B cell (primary cell): ENCODE data around the gene RAB11B. TPM values are rescaled to one million over a fixed set of nuclear protein-coding genes. Genes with fewer than 3 reads are reported as not detected.

ENCODE experiments used
- ATAC-seq: fragments of 200-7000 bp; cut with Tn5 transposase; one replicate; pipeline ENCODE4 v1.10.0; 2021; ENCODE audit warnings: low read depth, mild to moderate bottlenecking, moderate number of reproducible peaks, moderate library complexity
- CTCF ChIA-PET: fragments of 350-600 bp; sonication (Branson Sonifier 250); formaldehyde crosslinking; loops from one replicate; lab custom pipeline; 2021; ENCODE audit warnings: antibody characterized with exemption, inconsistent platforms; lab: Charles Lee
- POLR2A ChIA-PET: fragments of 350-600 bp; sonication (Branson Sonifier 250); formaldehyde crosslinking; loops from one replicate; lab custom pipeline; 2021; ENCODE audit warnings: antibody characterized with exemption; lab: Charles Lee
- DNase-seq: peaks from one replicate; pipeline ENCODE4 v3.0.0; 2013
- H2AFZ ChIP-seq: 2 replicates; pipeline ENCODE4 v1.6.1; 2012; ENCODE audit warnings: mild to moderate bottlenecking, low read depth, low read length; ENCODE audit not compliant: insufficient read depth, poor library complexity, severe bottlenecking
- H3K27ac ChIP-seq, 2 donors: 1 replicate in 1 of 2; 2 replicates in 1 of 2; pipeline ENCODE4 v1.5.1; 2012 to 2013; ENCODE audit warnings: low read length in 2 of 2, mild to moderate bottlenecking in 2 of 2, moderate library complexity in 1 of 2
- H3K27me3 ChIP-seq, 4 experiments: fragments of 200-600 bp in 1 of 4; sonication (generic) in 1 of 4; replicated peaks in 1 of 4; 1 replicate in 2 of 4; 2 replicates in 2 of 4; pipeline versions ENCODE4 v1.6.1 to v1.7.0; 2013 to 2016; ENCODE audit warnings: low read length in 3 of 4, mild to moderate bottlenecking in 2 of 4, mixed read lengths in 1 of 4, moderate library complexity in 1 of 4; ENCODE audit not compliant: insufficient read depth in 4 of 4, control insufficient read depth in 3 of 4; ENCODE audit errors: control extremely low read depth in 1 of 4
- H3K36me3 ChIP-seq, 2 experiments: replicated peaks in 1 of 2; 1 replicate in 1 of 2; 2 replicates in 1 of 2; pipeline versions ENCODE4 v1.6.1 to v1.7.1; 2013; ENCODE audit warnings: low read length in 1 of 2; ENCODE audit not compliant: insufficient read depth in 2 of 2, control insufficient read depth in 1 of 2; ENCODE audit errors: control extremely low read depth in 1 of 2, extremely low read depth in 1 of 2
- H3K4me1 ChIP-seq, 2 donors: fragments of 200-600 bp in 1 of 2; sonication (generic) in 1 of 2; 1 replicate in 1 of 2; 2 replicates in 1 of 2; pipeline versions ENCODE4 v1.5.1 to v1.6.1; 2013 to 2017; ENCODE audit warnings: low read length in 2 of 2; ENCODE audit not compliant: control insufficient read depth in 2 of 2, insufficient read depth in 2 of 2
- H3K4me2 ChIP-seq: replicated peaks from 2 replicates; pipeline ENCODE3; 2012; ENCODE audit warnings: mild to moderate bottlenecking, low read depth, low read length; ENCODE audit not compliant: poor library complexity, severe bottlenecking
- H3K4me3 ChIP-seq, 5 experiments: fragments of 200-600 bp in 1 of 5; sonication (generic) in 1 of 5; 1 replicate in 3 of 5; 2 replicates in 2 of 5; pipeline versions ENCODE4 v1.5.1 to v1.7.0; 2011 to 2016; ENCODE audit warnings: low read length in 4 of 5, mild to moderate bottlenecking in 4 of 5, low read depth in 2 of 5, control low read depth in 1 of 5, moderate library complexity in 1 of 5; ENCODE audit not compliant: insufficient read depth in 1 of 5; ENCODE audit errors: control extremely low read depth in 1 of 5, extremely low read depth in 1 of 5
- H3K79me2 ChIP-seq: fragments of 200-600 bp; sonication (generic); one replicate; pipeline ENCODE4 v1.6.0; 2016; ENCODE audit warnings: low read length; ENCODE audit not compliant: control insufficient read depth, insufficient read depth
- H3K9ac ChIP-seq: fragments of 200-600 bp; sonication (generic); 2 replicates; pipeline ENCODE4 v1.6.1; 2017; ENCODE audit warnings: mild to moderate bottlenecking, low read length, moderate library complexity
- H3K9me3 ChIP-seq, 3 donors: one replicate each; pipeline versions ENCODE4 v1.6.1 to v1.7.1; 2013; ENCODE audit warnings: low read length in 2 of 3; ENCODE audit not compliant: control insufficient read depth in 2 of 3, insufficient read depth in 1 of 3; ENCODE audit errors: control extremely low read depth in 1 of 3
- H4K20me1 ChIP-seq: 2 replicates; pipeline ENCODE4 v1.6.0; 2012; ENCODE audit warnings: mild to moderate bottlenecking, low read length; ENCODE audit not compliant: insufficient read depth, control insufficient read depth, poor library complexity, severe bottlenecking
- H3K27ac Mint-ChIP-seq: one replicate; pipeline ENCODE4 v1.8.0; 2021; ENCODE audit warnings: mixed read lengths
- H3K27me3 Mint-ChIP-seq: one replicate; pipeline ENCODE4 v1.8.0; 2021; ENCODE audit warnings: mixed read lengths
- H3K4me1 Mint-ChIP-seq: one replicate; pipeline ENCODE4 v1.8.0; 2021; ENCODE audit warnings: mixed read lengths
- H3K4me3 Mint-ChIP-seq: one replicate; pipeline ENCODE4 v1.8.0; 2021; ENCODE audit warnings: mixed read lengths
- H3K9me3 Mint-ChIP-seq: one replicate; pipeline ENCODE4 v1.8.0; 2022; ENCODE audit warnings: mixed read lengths; ENCODE audit not compliant: insufficient read depth
- CTCF ChIP-seq: fragments of 200-600 bp; IDR thresholded peaks from one replicate; pipeline ENCODE4 v1.8.0; 2022; ENCODE audit warnings: antibody characterized with exemption, mild to moderate bottlenecking
- EZH2 ChIP-seq: IDR thresholded peaks from 2 replicates; pipeline ENCODE4 v1.6.1; 2012; ENCODE audit warnings: borderline replicate concordance, low read depth, mild to moderate bottlenecking, moderate library complexity, low read length; ENCODE audit not compliant: insufficient read depth, poor library complexity, severe bottlenecking
- whole genome bisulfite sequencing: methylation state at CpG from one replicate; pipeline ENCODE4 v1.1.5; 2013; ENCODE audit warnings: missing lambda C conversion rate; ENCODE audit not compliant: insufficient coverage; 5-methylcytosine and 5-hydroxymethylcytosine counted together
- intact Hi-C: fragments of 100-400 bp; cut with micrococcal nuclease; formaldehyde crosslinking; loops from one replicate; pipeline ENCODE4 v1.10.0; 2022
- polyA plus RNA-seq: library from polyadenylated mRNA; depleted of rRNA; stranded (reverse); fragments of >200 nt; gene quantifications from 2 replicates; pipeline ENCODE4 v1.2.3, GENCODE V29; 2012
- total RNA-seq, 2 donors: library from RNA; stranded (reverse); fragments of 120-200 nt in 1 of 2; gene quantifications; 1 replicate in 1 of 2; 2 replicates in 1 of 2; pipeline versions ENCODE4 v1.2.3 to v1.2.4, GENCODE V29; 2013 to 2022

Gene RAB11B
- total and polyA plus RNA-seq, 2 donors (not counting 1 experiment from before 2014, with no cell fraction given): 130 to 165 TPM

DNA sequence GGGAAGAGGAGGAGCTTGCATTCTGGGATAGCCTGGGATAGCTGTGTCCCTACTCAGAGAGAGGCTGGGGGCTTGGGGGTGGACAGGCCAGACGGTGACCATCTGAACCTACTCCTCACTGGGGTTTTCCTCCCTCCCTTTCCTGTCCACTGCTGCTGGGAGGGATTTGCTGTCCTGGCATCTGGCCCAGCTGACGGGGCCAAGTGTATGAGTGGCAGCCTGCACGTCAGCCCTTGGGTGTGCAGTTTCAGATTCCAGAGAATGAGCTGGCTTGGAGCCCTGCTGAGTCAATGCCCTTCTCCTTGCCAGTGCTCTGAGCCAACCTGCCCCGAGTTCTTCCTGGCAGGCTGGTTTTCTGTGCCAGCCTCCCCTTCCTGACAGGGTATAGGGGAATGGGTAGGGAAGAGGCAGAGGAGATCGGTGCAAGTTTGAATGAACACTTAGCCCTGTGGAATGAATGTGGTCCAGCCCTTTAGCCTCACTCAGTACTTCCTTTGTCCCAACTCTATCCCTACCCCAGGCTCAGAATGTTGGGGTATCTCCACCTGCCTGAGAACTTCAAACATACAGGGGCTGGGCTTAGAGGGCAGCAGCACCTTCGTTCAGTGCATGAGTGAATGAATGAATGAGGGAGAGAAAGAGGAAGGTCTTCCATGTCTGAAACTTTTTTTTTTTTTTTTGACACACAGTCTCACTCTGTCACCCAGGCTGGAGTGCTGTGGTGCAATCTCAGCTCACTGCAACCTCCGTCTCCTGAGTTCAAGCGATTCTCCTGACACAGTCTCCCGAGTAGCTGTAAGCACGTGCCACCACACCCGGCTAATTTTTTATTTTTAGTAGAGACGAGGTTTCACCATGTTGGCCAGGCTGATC is 28.0 kb upstream of the RAB11B start:
- H3K36me3 ChIP-seq: no peaks in the 10 kb centered on the region
- Mint-ChIP-seq H3K27ac (no peak overlapping the region), H3K4me1 (peaks cover 10% of the 10 kb centered on the region), H3K27me3 (peaks cover 36% of the 10 kb centered on the region), H3K9me3 (no peaks in the 10 kb centered on the region), H3K4me3 (no peak overlapping the region)
- H3K79me2 ChIP-seq: no peaks in the 10 kb centered on the region
- H3K4me1 ChIP-seq: peaks cover 15 to 16% of the 10 kb centered on the region in 2 donors
- H3K27me3 ChIP-seq: peaks cover 0 to 42% (median 9%) of the 10 kb centered on the region in 4 experiments
- DNase-seq: no peak
- intact Hi-C loops: no loop called here
- 45% methylated on average over 6 of the region's 12 CpGs for WGBS
- TF ChIP-seq EZH2 (no peak), CTCF (no peak)
- H3K9ac ChIP-seq: no peak overlapping the region
- no peak overlapping the region for H3K4me3 ChIP-seq
- H4K20me1 ChIP-seq: no peaks in the 10 kb centered on the region
- ChIA-PET POLR2A (no interaction called here), CTCF (interaction anchor here (1.0 kb wide), 1 partner anchor 217 kb away, joined by 3 read pairs; no protein-coding TSS in a partner anchor)
- H3K9me3 ChIP-seq: peaks cover 0 to 3% (median 0%) of the 10 kb centered on the region in 3 donors
- H3K4me2 ChIP-seq: no peak overlapping the region
- no peak overlapping the region for H3K27ac ChIP-seq
- no peak for ATAC-seq
- no peak overlapping the region for H2AFZ ChIP-seq
